GM12801 (cell line): ENCODE results near the gene ING5.

Experiments
- TF ChIP-seq, protein P1 (sequence below): IDR thresholded peaks from one replicate; pipeline ENCODE4 v1.5.1; 2011; ENCODE audit warnings: control low read depth; ENCODE audit not compliant: insufficient read length; ENCODE audit errors: extremely low read depth

ING5 gene

DNA sequence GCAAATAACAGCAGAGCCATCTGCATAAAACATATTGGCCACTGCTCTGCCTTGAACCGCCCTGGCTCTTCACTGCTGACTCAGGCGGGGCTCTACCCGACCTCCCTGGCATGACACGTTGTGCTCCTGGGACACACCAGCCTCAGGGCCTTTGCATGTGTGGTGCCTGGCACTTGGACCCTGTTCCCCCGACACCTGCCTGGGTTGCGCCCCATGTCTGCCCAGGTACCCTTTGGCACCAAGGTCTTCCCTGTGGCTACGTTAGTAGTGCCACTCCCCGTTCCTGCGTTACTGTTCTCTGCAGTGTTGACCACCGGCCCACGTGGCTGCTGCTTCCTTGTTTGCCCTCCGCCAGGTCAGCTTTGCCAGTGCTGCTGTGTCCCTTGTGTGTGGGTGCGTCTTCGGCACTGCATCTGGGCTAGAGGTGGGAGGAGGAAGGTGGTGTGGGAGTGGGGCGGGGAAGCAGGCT, 44.0 kb upstream of the ING5 start:
- TF ChIP-seq, protein P1, sequence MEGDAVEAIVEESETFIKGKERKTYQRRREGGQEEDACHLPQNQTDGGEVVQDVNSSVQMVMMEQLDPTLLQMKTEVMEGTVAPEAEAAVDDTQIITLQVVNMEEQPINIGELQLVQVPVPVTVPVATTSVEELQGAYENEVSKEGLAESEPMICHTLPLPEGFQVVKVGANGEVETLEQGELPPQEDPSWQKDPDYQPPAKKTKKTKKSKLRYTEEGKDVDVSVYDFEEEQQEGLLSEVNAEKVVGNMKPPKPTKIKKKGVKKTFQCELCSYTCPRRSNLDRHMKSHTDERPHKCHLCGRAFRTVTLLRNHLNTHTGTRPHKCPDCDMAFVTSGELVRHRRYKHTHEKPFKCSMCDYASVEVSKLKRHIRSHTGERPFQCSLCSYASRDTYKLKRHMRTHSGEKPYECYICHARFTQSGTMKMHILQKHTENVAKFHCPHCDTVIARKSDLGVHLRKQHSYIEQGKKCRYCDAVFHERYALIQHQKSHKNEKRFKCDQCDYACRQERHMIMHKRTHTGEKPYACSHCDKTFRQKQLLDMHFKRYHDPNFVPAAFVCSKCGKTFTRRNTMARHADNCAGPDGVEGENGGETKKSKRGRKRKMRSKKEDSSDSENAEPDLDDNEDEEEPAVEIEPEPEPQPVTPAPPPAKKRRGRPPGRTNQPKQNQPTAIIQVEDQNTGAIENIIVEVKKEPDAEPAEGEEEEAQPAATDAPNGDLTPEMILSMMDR, result no peak

DNA sequence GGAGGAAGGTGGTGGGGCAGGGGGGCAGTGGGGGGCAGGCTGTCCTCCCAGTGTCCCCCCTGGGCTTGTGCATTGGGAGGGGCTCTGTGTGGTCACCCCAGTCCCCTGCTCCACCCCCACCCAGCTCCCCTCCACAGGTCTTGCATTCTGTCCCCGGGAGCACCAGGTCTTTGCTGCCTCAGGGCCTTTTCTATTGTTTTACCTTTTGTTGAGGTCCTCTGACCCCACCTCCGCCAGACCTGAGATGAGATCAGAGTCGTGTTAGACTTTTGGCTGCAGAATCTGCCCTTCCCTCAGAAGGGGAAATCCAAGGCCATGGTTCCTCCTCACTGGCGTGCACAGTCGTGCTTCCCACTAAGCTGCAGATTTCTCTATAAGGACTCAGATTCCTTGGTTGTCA, 43.5 kb upstream of the ING5 start:
- TF ChIP-seq, protein P1, result no peak

DNA sequence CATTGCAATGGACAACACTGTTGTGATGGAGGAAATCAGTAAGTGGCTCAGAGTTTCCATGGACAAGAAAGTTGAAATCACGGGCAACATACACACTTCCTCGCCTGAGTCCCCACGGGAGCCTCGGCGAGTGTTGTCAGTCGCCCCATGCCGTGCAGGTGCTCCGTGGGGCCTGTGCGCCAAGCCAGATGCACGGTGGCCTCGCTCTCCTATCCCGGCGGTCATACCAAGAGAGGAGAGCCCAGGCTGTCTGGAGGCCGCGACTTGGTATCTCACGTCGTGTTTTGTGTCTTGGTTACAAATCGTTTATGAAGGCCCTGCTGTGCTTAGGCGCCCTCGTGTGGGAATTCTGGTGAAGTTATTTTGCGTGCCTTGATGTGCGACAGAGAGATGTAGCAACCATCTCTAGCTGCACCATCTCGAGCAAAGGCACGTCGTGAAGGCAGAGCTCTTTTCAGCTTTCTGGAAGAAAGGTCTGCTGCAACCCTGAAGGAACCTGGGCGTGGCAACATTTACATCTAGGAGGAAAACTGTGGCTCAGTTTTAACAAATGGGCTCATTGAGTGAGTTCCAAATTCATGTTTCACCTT, 42.6 kb upstream of the ING5 start:
- TF ChIP-seq, protein P1, result no peak

DNA sequence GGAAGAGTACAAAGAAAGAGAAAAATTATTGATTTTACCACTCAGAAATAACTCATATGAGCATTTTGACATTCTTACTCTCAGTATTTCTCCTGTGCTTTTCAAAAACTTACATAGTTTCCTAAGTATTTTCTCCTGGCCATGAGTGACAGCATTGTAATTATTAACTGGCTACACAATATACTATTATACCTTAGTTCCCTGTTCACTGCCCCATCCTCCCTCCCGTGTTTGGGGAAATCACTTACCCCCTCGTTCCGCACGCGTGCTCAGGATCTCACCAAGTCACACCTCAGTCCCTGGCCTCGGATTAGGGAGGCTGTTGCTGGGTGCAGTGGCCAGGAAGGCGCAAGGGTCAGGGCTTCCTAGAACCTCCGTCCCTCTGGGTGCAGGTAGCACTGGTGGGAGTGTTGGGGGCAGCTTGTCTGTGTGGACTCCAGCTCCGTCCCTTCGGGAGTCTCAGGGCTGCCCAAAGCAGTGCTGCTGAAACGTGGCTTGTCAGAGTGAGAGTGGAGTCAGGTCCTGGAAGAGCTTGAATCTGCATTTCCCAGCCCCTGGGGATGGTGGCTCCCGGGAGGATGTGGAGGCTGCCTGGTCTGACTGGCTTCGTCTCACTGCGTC, 41.1 kb upstream of the ING5 start:
- TF ChIP-seq, protein P1, result no peak

DNA sequence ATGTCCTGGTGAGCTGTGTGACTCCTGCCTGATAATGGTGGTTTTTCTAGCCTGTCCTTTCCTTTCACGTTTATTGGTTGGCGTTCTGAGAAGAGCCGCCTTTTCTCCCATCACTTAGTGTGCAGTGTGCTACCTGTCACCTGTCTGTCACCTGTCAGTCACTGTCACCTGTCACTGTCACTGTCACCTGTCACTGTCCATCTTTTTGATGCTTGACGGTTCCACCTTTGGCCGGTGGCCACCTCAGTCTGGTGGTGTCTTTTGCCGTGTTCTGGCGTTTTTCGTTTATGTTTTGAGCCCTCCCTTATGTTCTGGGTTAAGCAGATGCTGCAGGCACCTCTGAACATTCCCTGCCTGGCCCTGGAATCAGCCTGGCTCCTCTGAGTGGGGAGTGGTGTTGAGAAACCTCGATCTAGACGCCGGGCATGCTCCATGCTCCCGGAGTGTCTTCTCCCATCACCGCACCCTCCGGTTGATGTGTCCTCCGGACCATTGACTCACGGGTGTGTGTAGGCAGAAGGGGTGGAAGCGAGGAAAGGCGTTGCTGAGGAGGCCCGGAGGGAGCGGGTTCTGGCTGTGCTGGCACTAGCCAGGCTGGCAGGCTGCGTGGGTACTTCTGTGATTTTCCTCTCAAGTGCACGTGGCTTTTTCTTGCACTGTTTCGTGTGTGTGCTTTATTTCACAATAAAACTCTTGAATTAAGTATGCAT, 36.0 kb upstream of the ING5 start:
- TF ChIP-seq, protein P1, result no peak

DNA sequence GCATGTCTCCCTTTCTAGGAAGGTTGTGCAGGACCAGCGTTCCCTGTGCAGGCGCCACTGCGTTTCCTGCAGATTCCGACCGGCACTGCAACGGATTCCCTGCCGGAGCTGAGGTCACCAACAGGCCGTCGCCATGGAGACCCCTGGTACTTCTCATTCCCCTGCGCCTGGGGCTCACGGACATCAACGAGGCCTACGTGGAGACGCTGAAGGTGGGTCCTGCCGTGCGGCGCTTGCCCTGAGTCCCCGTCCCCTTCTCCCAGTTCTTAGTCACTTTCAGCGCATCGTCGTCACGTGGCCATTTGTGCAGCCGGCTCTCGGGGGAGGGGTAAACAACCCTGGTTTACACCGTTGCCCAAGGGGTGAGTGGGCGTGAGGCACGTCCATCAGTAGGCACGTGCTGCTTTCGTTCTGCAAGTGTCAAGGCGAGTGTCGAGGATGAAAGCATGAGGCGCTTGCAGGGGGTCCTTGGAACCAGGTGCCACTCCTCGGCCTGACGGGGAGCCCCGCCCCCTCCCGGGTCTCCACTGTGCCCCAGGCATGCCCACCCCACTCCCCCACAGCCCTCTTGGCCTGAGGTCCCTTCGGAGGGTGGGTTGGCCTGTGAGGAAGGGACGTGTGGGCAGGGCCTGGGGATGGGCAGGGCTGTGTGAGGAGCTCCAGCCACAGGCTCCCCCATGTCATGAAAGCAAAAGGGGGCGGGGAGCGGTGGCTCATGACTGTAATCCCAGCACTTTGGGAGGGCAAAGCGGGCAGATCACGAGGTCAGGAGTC, 35.0 kb upstream of the ING5 start:
- TF ChIP-seq, protein P1, result no peak

DNA sequence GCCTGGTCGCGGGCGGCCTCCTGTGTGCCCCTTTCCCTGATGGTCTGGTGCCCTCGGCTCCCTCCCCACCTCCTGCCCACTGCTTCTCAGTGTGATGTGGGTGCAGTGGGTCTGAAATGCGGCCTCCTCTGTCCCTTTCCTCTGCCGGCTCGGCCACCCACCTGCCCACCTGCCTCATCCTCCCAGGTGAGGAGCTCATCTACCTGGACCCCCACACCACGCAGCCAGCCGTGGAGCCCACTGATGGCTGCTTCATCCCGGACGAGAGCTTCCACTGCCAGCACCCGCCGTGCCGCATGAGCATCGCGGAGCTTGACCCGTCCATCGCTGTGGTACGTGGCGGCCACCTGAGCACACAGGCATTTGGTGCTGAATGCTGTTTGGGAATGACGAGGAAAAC, 33.5 kb upstream of the ING5 start:
- TF ChIP-seq, protein P1, result no peak
